Transverse colon (tissue), 4 donors: ENCODE measurements around the gene CHST11.

Source experiments
- POLR2A ChIP-seq: fragments of 450-650 bp; IDR thresholded peaks from one replicate; pipeline ENCODE4 v1.6.1; 2016; ENCODE audit warnings: antibody characterized with exemption, mild to moderate bottlenecking, moderate library complexity
- POLR2AphosphoS5 ChIP-seq, 3 donors: sonication (generic); formaldehyde crosslinking; IDR thresholded peaks; one replicate each; pipeline ENCODE4 v1.6.1; 2016; ENCODE audit warnings: antibody characterized with exemption in 3 of 3
- TF ChIP-seq, protein P1 (sequence below), 5 experiments: fragments of 200-600 bp in 3 of 5; fragments of 450-650 bp in 2 of 5; sonication (generic) in 3 of 5; IDR thresholded peaks; 1 replicate in 2 of 5; 2 replicates in 3 of 5; pipeline ENCODE4 v1.5.1; 2016 to 2017; ENCODE audit warnings: antibody characterized with exemption in 5 of 5, inconsistent platforms in 3 of 5, mild to moderate bottlenecking in 2 of 5, moderate library complexity in 1 of 5

GRCh38 chr12:104741077-104741476 is 284.3 kb downstream of the CHST11 start:
- TF ChIP-seq, protein P1, sequence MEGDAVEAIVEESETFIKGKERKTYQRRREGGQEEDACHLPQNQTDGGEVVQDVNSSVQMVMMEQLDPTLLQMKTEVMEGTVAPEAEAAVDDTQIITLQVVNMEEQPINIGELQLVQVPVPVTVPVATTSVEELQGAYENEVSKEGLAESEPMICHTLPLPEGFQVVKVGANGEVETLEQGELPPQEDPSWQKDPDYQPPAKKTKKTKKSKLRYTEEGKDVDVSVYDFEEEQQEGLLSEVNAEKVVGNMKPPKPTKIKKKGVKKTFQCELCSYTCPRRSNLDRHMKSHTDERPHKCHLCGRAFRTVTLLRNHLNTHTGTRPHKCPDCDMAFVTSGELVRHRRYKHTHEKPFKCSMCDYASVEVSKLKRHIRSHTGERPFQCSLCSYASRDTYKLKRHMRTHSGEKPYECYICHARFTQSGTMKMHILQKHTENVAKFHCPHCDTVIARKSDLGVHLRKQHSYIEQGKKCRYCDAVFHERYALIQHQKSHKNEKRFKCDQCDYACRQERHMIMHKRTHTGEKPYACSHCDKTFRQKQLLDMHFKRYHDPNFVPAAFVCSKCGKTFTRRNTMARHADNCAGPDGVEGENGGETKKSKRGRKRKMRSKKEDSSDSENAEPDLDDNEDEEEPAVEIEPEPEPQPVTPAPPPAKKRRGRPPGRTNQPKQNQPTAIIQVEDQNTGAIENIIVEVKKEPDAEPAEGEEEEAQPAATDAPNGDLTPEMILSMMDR (IDR thresholded peaks at IDR 0.05) = no peak
- TF ChIP-seq POLR2A (no peak), POLR2AphosphoS5 (IDR thresholded peaks at IDR 0.05) (no peak)
